Astrocyte (in vitro differentiated cells and primary cell): ENCODE results near the gene TOMM7.

Source experiments
- CTCF ChIP-seq: IDR thresholded peaks from 2 replicates; pipeline ENCODE4 v1.5.1; 2011; ENCODE audit warnings: low read depth, mild to moderate bottlenecking, inconsistent platforms, low read length, moderate library complexity; ENCODE audit not compliant: insufficient read depth
- EZH2 ChIP-seq: IDR thresholded peaks from 2 replicates; pipeline ENCODE4 v1.6.1; 2012; ENCODE audit warnings: mild to moderate bottlenecking, low read length, inconsistent platforms; ENCODE audit not compliant: insufficient read depth

- TF ChIP-seq CTCF (no peak), EZH2 (no peak)
Observed at GRCh38 chr7:22821702-22822485, 755 bp downstream of the TOMM7 start.
